Lower leg skin (tissue), 4 donors: Measurements from ENCODE around the gene FNDC7. TPM values are rescaled to one million over a fixed set of nuclear protein-coding genes. Genes with fewer than 3 reads are reported as not detected.

Experiments used
- DNase-seq, 2 donors: peaks; one replicate each; pipeline ENCODE4 v3.0.0-alpha.2; 2019; ENCODE audit warnings: low spot score in 2 of 2
- H3K4me3 ChIP-seq: fragments of 200-600 bp; sonication (generic); 2 replicates; pipeline ENCODE4 v1.5.1; 2017; ENCODE audit warnings: mild to moderate bottlenecking, low read depth; ENCODE audit not compliant: poor library complexity, severe bottlenecking
- CTCF ChIP-seq, 3 donors: fragments of 450-650 bp; IDR thresholded peaks; one replicate each; pipeline ENCODE4 v1.5.1; 2016; ENCODE audit warnings: antibody characterized with exemption in 3 of 3, mild to moderate bottlenecking in 3 of 3, moderate library complexity in 2 of 3
- POLR2A ChIP-seq, 2 donors: fragments of 450-650 bp; IDR thresholded peaks; one replicate each; pipeline ENCODE4 v1.6.1; 2016 to 2017; ENCODE audit warnings: antibody characterized with exemption in 2 of 2, mild to moderate bottlenecking in 1 of 2, moderate library complexity in 1 of 2
- WGBS, 2 donors: methylation state at CpG; one replicate each; pipeline ENCODE4 v1.1.5; 2018; 5-methylcytosine and 5-hydroxymethylcytosine counted together
- intact Hi-C: fragments of 100-400 bp; cut with DNase I; formaldehyde crosslinking; loops from one replicate; pipeline ENCODE4 v1.15.0; 2023; ENCODE audit warnings: low total_unique reads
- total RNA-seq, 4 donors: library from RNA; depleted of rRNA; stranded (reverse); fragments of >200 nt; gene quantifications; one replicate each; pipeline ENCODE4 v1.1.0, GENCODE V29; 2016

The FNDC7 gene
- total RNA-seq, 4 donors from 2014 or later, result not detected

GRCh38 chr1:108753363-108753762 lies 40.7 kb downstream of the FNDC7 start:
- intact Hi-C loops, result no loop called here
- 82 to 98% methylated on average over 3 of the region's 3 CpGs for WGBS, 2 donors
- no peak for DNase-seq
- H3K4me3 ChIP-seq, result no peak overlapping the region
- TF ChIP-seq CTCF (IDR thresholded peaks at IDR 0.05) (no peak), POLR2A (IDR thresholded peaks at IDR 0.05) (no peak)

GRCh38 chr1:108758796-108759195 lies 46.1 kb downstream of the FNDC7 start:
- TF ChIP-seq CTCF (IDR thresholded peaks at IDR 0.05) (no peak), POLR2A (IDR thresholded peaks at IDR 0.05) (no peak)
- H3K4me3 ChIP-seq, result no peak overlapping the region
- intact Hi-C loops, result no loop called here
- DNase-seq, result no peak

GRCh38 chr1:108767115-108767514 lies 54.4 kb downstream of the FNDC7 start:
- no peak overlapping the region for H3K4me3 ChIP-seq
- 38 to 43% methylated on average over 1 of the region's 1 CpG for WGBS, 2 donors
- intact Hi-C loops, result no loop called here
- DNase-seq, result no peak
- no peak for TF ChIP-seq CTCF (IDR thresholded peaks at IDR 0.05)
- no peak for TF ChIP-seq POLR2A (IDR thresholded peaks at IDR 0.05)

GRCh38 chr1:108767708-108768107 lies 55.0 kb downstream of the FNDC7 start:
- no peak overlapping the region for H3K4me3 ChIP-seq
- TF ChIP-seq CTCF (IDR thresholded peaks at IDR 0.05), result no peak
- no peak for TF ChIP-seq POLR2A (IDR thresholded peaks at IDR 0.05)
- WGBS, 2 donors, result 85 to 89% methylated on average over 3 of the region's 3 CpGs
- intact Hi-C loops, result no loop called here
- no peak for DNase-seq

- intact Hi-C loops, result no loop called here
- TF ChIP-seq CTCF (IDR thresholded peaks at IDR 0.05) (no peak), POLR2A (IDR thresholded peaks at IDR 0.05) (no peak)
- H3K4me3 ChIP-seq, result no peak overlapping the region
- DNase-seq, result no peak
These were observed 65.1 kb downstream of the FNDC7 start for GRCh38 chr1:108777839-108778238.

GRCh38 chr1:108779455-108779854 lies 66.7 kb downstream of the FNDC7 start:
- H3K4me3 ChIP-seq, result no peak overlapping the region
- TF ChIP-seq POLR2A (IDR thresholded peaks at IDR 0.05) (no peak), CTCF (IDR thresholded peaks at IDR 0.05) (no peak)
- intact Hi-C loops, result no loop called here
- DNase-seq, result no peak
